NCI-H2196 treated with DMSO at 0.1 percent for 48 hours (cell line): ENCODE results near the gene VPS52.
A peak's percentile ranks its signal among the peaks of the same experiment; 100 is the strongest.
"Not testable (repeated sequence)": the region's sequence is repeated elsewhere in the genome, so short reads cannot be mapped to it uniquely, and the experiment has no call there.

Experiments used
- DNase-seq: peaks from one replicate; lab custom pipeline; 2025; ENCODE audit not compliant: unreplicated experiment; lab: John Stamatoyannopoulos, UW

The VPS52 gene

DNA sequence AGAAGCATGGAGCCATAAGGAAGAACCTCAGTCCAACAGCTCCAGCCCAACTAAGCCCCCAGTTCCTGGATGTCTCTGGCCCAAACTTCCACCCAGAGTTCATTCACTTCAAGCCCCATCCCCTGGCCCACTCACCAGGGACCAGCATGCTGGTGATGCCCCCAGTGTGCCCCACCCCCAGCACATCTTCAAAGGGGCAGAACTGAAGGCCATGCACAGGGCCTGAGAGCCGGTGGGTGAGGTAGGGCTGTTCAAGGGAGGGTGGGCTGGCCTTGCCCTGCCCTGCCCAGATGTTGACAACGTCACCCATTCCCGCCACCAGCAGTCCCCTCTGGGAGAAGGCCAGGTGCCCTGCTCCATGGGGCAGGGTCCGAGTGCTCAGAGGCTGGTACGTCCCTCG lies 8.9 kb upstream of the VPS52 start:
- DNase-seq: no peak

DNA sequence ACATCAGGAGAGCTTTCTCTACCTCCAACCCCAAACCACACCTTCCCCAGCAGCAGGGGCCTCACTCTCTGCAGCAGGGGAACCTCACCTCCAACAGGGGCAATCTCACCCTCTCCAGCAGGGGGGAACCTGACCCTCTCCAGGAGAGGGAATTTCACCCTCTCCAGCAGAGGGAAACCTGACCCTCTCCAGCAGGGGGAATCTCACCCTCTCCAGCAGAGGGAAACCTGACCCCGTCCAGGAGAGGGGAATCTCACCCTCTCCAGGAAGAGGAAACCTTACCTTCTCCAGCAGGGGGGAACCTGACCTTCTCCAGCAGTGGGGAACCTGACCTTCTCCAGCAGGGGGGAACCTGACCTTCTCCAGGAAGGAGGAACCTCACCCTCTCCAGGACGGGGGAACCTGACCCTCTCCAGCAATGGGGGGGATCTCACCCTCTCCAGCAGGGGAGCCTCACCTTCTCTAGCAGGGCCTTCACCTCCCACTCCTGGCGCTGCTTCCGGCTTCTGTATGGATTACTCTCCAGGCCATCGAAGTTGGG lies 8.4 kb upstream of the VPS52 start:
- peak; percentile 30 for DNase-seq

DNA sequence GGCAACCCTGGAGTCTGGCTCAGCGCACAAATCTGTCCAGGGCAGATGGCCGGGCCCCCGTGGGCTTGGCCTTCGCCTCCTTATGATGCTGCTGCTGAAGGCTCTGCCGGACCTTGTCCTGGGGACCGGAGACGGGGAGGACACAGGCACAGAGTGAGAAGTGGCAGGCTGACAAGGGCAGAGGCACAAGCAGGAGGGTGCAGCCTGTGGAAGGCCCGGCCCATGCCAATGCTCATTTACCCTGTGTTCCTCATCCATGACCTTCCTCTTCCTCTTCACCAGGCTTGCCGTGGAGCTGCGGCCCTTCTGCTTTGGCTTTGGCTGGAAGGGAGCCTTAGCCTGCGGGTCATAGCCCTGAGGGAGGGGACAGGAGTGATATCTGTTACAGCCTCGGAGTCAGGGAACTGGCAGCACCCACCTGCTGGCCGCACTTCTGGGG lies 7.6 kb upstream of the VPS52 start:
- no peak for DNase-seq

DNA sequence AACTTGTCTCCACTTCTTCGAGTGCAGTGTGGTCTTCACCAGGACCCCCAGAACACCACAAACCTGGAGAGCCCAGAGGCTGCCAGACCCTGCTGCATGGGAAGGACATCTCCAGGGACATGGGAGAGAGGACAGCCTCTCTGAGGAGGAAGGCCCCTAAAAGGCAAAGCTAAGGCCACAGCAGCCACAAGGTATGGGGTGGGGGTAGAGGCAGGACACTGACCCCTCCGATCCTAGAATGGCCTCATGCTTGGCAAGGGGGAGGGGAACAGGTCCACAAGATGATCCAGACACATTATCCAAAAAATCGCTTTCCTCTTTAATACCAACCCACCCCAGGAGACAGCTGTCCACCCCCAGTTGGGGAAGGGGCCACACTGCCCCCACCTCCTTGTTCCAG lies 7.1 kb upstream of the VPS52 start:
- DNase-seq: no peak

DNA sequence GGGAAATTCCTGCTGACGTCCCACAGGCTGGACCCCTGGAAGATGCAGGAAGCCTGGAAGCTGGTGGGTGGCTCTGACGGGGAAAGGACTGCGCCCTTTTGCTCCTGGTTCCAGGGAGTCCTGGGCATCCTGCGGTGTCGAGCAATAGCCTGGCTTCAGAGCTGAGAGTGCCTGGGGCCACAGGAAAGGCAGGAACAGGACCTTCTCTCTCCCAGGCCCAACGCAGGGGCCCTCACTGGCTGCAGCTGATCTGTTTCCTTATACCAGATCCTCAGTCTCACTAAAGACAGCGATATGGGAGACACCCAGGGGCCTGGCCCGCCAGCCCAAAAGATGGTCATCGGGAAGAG lies 6.7 kb upstream of the VPS52 start:
- no peak for DNase-seq

DNA sequence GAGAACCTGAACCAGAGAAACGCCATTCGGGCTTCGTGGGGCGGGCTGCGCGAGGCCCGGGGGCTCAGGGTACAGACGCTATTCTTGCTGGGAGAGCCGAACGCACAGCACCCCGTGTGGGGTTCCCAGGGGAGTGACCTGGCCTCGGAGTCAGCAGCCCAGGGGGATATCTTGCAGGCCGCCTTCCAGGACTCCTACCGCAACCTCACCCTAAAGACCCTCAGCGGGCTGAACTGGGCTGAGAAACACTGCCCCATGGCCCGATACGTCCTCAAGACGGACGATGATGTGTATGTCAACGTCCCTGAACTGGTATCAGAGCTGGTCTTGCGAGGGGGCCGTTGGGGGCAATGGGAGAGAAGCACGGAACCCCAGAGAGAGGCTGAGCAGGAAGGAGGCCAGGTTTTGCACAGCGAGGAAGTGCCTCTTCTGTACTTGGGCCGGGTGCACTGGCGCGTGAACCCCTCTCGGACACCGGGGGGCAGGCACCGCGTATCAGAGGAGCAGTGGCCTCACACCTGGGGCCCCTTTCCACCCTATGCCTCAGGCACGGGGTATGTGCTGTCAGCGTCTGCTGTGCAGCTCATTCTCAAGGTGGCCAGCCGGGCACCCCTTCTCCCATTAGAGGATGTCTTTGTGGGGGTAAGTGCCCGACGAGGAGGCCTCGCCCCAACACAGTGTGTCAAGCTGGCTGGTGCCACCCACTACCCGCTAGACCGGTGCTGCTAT lies 6.2 kb upstream of the VPS52 start:
- DNase-seq: no peak

DNA sequence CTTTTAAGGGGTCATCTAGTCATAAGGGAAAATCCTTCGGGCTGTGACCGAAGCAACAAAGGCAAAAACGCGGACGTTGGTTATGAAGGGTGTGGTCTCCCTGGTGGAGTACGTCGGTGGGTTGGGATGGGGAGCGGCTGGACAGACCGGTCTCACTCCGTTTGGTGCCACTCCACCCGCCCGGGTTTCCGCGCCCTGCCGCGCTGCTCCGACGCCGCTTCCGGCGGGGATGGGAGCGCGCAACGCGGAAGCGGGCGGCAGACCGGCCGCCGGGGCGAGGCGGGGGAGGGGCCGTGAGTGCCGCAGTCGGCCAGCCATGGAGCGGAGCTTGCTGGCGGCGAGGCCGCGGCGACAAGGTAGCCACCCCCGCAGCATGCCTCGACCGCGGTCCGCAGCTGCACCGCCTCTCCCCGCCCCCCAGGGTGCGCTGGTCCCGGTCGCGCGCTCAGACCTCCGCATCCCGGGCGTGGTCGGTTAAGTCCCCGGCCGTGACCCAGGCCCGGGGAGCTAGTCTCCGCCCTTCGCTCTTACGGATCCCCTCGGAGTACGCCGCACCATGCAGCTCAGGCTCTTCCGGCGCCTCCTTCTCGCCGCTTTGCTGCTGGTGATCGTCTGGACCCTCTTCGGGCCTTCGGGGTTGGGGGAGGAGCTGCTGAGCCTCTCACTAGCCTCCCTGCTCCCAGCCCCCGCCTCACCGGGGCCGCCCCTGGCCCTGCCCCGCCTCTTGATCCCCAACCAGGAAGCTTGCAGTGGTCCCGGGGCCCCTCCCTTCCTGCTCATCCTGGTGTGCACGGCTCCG lies 5.4 kb upstream of the VPS52 start, which contains the start of gene B3GALT4:
TSS of gene B3GALT4 (plus strand) at position 260 of the 799 bp plus-strand sequence. CDS start at position 557, 297 bp downstream.
- DNase-seq: peak; percentile 51

GRCh38 chr6:33276581-33276863 lies 4.8 kb upstream of the VPS52 start:
- no peak for DNase-seq

DNA sequence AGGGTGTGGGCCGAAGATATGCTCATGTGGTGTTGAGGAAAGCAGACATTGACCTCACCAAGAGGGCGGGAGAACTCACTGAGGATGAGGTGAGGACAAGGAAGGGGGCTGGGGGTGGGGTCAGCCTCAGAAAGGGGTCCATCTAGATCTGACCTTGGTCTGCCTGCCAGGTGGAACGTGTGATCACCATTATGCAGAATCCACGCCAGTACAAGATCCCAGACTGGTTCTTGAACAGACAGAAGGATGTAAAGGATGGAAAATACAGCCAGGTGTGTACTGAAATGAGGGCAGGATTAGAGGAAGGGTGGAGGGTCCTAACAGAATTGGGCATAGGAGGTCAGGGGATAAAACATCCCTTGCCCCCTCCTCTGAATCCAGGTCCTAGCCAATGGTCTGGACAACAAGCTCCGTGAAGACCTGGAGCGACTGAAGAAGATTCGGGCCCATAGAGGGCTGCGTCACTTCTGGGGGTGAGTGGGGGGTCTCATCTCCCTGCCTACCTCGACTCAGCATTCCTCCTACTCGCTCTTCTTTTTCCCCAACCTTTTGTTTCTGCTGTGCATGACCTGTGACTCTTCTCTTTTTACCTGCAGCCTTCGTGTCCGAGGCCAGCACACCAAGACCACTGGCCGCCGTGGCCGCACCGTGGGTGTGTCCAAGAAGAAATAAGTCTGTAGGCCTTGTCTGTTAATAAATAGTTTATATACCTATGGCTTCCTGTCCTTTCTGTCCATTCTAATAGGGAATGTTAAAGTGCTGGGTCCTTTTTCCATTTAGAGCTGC lies 4.3 kb upstream of the VPS52 start:
- DNase-seq: not testable (repeated sequence)

DNA sequence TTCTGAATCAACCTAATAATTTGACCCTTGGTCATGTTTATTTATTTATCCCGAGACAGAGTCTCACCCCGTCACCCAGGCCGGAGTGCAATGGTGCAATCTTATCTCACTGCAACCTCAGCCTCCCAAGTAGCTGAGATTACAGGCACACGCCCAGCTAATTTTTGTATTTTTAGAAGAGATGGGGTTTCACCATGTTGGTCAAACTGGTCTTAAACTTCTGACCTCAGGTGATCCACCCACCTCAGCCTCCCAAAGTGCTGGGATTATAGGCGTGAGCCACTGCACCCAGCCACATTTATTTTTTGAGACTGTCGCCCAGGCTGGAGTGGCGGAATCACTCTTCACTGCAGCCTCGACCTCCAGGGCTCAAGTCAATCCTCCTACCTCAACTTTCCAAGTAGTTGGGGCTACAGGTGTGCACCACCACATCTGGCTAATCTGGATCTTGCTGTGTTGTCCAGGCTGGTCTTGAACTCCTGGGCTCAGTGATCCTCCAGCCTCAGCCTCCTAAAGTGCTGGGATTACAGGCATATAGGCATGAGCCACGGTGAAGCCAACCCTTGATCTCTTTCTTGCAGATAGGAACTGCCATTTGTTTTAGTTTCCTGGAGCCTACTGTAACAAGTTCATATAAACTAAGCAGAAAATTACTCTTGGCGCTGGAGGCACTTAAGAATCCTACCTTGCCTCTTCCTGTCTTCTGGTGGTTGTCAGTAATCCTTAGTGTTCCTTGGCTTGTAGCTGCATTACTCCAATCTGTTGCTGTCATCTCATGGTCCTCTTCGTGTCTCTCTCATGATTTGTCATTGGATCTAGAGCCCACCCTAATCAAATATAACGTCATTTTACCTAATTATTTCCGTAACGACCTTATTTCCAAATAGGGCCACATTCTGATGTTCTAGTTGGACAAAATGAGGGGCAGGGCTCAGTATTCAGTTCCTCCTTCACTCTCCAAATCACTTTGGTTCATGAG lies 2.5 kb upstream of the VPS52 start:
- DNase-seq: no peak

DNA sequence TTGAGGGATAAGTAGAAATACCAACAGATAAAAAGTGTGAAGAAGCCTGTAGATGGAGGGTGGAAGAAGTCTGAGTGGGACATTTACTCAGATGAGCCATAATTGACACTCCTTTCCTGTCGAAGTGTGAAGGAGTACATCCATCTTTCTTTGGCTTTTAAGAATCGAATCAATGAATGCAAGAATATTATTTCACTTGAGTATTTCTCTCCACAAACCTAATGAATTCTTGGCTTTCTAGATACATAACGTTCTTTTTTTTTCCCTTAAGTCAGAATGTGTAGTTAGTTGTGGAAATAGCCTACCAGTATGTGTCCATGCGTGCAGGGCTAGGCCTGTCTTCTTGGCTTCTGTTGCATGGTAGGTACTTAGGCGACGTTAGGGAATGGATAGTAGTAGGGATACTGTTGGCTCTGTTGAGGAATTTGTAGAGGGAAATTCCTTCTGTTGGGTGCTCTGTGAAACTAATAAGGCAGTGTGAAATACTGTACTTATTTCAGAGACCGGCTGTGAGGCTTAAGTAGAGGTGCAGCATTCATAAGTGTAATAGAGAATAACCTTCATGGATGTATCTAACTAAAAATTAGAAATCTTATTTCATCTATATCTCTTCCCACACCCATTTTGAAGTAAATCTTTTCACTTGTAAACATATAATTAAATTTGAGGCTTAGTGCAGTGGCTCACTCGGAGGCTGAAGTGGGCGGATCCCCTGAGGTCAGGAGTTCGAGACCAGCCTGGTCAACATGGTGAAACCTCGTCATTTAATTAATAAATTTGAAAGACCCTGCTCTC lies 1.6 kb upstream of the VPS52 start:
- no peak for DNase-seq

GRCh38 chr6:33272275-33273128 lies 826 bp upstream of the VPS52 start:
- no peak for DNase-seq

DNA sequence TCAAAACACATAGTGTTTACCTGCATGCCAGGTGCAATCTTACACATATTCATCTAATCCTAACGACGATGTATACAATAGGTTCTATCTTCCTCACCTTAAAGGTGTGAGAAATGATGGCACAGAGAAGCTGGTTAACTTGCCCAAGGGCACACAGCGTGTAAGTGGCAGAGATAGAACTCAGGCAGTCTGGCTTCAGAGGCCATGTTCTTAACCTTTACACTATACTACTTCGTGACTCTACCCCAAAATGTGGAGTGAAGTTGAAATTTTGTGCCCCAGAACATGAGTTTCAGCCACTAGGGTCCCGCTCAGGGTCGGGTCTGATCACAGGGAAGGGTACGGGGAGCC lies 584 bp downstream of the VPS52 start:
- DNase-seq: peak; percentile 63

DNA sequence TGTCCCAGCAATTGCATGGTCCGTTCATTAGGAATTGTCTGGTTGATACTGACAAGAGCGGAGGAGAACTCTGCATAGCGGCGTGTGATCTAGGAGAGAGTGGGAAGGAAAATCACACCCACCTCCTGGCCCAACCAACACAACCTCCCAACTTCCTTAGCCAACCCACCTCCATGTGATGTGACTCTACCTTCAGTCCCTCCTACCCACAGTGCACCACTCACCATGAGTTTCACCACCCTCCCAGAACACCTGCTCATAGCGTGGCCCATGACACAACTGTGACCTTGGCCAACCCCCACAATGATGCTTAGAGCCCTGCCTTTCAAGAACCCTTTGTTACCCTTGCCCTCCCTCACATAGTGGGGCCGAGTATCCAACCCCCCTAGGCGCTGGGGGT lies 7.7 kb downstream of the VPS52 start:
- no peak for DNase-seq

GRCh38 chr6:33262490-33262889 lies 9.2 kb downstream of the VPS52 start:
- DNase-seq: not testable (repeated sequence)

GRCh38 chr6:33259032-33259431 lies 12.6 kb downstream of the VPS52 start:
- DNase-seq: no peak

DNA sequence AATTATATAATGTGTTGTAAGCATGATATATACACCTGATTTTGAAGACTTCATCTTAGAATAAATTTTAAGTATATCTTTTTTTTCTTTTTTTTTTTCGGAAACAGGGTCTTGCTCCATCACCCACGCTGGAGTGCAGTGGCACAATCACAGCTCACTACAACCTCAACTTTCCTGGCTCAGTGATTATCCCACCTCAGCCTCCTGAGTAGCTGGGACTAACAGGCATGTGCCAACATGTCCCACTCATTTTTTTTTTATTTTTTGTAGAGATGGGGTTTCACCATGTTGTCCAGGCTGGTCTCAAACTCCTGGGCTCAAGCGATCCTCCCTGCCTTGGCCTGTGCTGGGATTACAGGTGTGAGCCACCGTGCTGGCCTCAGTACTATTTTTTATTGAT lies 17.1 kb downstream of the VPS52 start:
- no peak for DNase-seq

- no peak for DNase-seq
Observed at GRCh38 chr6:33252759-33253158, 18.9 kb downstream of the VPS52 start.
